ENCODE measurements around the gene PSMD11.

The PSMD11 gene

DNA sequence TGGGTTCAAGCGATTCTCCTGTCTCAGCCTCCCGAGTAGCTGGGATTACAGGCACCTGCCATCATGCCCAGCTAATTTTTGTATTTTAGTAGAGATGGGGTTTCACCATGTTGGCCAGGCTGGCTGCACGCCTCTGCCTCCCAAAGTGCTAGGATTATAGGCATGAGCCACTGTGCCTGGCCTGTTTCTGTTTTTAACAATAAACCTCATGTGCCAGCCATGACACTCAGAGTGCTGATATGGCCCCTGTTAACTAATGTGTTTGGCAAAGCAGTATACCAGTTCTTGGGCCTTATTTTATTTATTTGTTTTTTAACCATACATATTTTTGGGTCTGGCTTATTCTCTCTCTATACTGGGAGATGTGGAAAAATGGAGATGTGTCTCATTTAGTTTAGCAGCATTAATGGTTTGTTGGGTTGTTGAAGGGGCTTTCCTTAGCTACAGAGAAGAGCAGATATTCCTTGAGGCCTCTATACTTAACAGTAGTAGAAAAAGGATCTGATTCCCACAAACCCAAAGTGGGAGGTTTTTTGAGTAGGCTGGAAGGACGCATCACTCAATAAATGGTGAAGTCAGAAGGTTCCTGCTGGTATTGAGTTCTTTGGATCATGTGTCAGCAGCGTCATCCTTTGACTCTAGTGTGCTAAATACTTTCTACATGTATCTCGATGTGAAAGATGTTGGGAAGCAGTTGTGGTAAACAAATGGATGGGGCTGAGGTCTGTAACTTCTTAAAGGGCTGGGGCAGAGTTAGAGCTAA lies 26.3 kb downstream of the PSMD11 start:
- DNase-seq: no peak

DNA sequence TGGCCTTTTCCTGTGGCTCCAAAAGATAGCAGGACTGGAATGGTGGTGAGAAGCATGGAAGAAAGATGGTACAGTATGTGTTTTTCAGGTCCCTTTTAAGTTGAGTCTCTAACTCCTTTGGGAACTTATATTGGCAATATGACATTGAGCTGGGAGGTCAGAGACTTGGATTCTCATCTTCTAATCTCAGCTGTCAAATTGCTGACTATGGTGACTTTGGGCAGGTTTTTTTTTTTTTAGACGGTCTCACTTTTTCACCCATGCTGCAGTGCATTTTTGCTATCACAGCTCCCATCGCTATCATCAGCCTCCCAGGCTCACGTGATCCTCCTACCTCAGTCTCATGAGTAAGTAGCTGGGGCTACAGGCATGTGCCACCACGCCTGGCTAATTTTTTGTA lies 27.3 kb downstream of the PSMD11 start:
- no peak for DNase-seq

GRCh38 chr17:32475258-32475657 lies 30.9 kb downstream of the PSMD11 start:
- DNase-seq: no peak

GRCh38 chr17:32477220-32477619 lies 32.9 kb downstream of the PSMD11 start:
- DNase-seq: no peak

GRCh38 chr17:32479074-32479617 lies 34.8 kb downstream of the PSMD11 start:
- DNase-seq: no peak

- no peak for DNase-seq
These were observed 36.9 kb downstream of the PSMD11 start for GRCh38 chr17:32481193-32481592.

DNA sequence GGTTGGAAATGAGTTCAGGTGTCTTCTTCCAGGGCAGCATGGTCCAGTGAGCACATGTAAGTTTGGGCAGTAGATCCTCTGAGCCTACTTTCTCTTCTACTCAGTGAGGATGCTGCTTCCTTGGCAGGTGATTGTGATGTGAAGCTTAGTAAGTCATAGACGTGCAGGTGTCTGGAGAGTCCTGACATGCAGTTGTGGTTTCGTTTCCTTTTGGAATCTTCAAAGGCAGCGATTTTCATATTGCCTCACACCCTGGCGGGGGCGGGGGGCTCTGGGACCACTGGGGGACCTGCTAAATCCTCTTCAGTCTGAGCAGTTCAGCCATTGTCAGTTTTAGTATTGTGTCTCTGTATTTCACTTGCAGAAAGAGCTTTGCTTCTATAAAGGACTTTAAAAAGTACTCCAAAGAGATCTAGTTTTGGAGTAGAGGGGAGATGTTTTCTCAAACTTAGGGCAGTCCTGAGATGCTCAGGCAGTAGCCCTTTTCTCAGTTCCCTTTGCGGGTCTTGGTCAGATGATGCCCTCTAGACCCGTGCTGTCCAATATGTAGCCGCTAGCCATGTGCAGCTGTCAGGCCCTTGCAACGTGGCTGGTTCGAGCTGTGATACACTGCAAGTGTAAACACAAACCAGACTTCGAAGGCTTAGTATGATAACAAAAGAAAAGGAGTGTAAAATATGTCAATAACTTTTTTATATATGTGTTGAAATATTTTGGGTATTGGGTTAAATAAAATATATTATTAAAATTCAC lies 38.4 kb downstream of the PSMD11 start:
- DNase-seq: no peak

DNA sequence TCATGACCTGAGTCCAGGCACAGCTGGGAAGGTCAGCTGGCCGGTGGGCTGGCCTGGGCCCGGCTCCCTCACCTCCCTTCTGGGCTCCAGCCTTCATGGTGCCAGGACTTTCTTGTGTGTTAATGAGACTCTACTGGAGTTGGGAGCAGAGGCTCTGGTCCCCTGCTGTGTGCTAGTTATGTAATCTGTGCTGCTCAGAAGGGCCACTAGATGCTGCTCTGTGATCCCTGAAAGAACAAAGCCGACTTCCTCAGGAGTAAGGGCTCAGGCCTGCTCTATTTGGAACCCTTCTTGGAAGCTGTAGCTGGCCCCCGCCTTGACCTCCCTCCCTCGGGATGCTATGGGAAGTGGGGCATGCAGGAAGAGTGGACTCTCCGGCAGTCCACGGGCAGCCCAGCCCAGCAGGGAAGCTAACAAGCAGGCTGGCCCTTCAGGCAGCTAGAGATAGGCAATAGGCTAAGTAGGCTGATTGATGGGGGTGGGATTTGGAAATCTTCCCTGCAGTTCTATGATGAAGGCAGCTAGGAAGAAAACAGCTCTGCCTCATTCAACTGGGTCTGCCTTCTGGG lies 39.2 kb downstream of the PSMD11 start:
- peak; percentile 95 for DNase-seq

GRCh38 chr17:32484041-32484461 lies 39.7 kb downstream of the PSMD11 start:
- peak; percentile 72 for DNase-seq

DNA sequence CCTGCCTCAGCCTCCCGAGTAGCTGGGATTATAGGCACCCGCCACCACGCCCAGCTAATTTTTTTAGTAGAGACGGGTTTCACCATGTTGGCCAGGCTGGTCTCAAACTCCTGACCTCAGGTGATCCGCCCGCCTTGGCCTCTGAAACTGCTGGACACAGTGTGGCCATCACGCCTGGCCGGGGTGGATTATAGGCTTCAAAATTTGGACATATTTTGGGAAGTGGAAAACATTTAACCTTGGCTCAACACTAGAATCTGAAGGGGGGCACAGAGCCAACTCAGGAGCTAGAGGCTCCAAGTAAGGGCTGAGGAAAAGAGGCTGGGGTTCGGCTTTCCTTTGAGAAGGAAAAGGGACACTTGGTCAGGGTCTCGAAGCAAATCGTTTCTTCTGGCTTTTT lies 40.3 kb downstream of the PSMD11 start:
- peak; percentile 7 for DNase-seq

DNA sequence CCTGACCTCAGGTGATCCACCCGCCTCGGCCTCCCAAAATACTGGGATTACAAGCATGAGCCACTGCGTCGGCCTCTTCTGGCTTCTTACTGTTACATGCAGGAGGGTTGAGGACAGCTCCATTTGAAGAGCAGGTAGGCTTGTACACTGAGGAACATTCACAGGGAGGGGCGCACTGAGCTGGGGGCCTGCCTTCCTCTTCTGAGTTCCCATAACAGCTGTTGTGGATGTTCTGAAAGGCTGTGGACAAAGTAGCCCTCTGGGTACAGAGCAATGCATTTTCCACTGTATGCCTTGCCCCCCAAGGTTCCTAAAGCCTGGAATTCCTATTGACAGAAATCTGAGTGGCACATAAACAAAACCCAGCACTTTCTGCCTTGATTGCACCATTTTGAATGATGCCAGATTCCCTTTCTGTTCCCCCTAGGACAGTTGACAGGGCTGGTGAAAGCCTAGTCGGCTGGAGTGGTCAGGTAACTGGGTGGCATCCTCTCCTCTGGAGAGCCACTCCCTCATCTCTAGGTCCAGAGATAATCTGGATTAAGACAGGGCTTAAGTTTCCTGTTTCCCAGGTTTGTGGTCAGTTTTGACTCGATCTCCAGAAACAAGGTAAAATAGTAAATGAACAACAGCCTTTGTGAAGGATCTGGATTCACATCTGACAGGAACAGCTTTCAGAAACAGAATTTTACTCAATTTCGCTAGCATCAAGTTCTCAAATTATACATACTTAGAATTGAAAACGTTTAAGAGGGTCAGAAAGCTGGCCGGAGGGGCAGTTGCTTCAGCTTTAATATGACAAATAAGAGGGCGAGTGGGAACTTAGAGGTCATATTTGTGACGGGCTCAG lies 41.2 kb downstream of the PSMD11 start:
- DNase-seq: peak; percentile 60

- peak; percentile 98 for DNase-seq
These were observed 41.9 kb downstream of the PSMD11 start for GRCh38 chr17:32486111-32486700.

- DNase-seq: peak; percentile 95
These were observed 42.6 kb downstream of the PSMD11 start, which contains the start of gene CDK5R1 for GRCh38 chr17:32486701-32487472. Gene CDK5R1 (plus strand): TSS chr17:32486993. CDS start chr17:32487621, 628 bp downstream.

- peak; percentile 74 for DNase-seq
These were observed 43.3 kb downstream of the PSMD11 start for GRCh38 chr17:32487473-32488176.

DNA sequence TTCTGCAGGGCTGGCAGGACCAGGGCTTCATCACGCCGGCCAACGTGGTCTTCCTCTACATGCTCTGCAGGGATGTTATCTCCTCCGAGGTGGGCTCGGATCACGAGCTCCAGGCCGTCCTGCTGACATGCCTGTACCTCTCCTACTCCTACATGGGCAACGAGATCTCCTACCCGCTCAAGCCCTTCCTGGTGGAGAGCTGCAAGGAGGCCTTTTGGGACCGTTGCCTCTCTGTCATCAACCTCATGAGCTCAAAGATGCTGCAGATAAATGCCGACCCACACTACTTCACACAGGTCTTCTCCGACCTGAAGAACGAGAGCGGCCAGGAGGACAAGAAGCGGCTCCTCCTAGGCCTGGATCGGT lies 43.9 kb downstream of the PSMD11 start:
- peak; percentile 46 for DNase-seq

DNA sequence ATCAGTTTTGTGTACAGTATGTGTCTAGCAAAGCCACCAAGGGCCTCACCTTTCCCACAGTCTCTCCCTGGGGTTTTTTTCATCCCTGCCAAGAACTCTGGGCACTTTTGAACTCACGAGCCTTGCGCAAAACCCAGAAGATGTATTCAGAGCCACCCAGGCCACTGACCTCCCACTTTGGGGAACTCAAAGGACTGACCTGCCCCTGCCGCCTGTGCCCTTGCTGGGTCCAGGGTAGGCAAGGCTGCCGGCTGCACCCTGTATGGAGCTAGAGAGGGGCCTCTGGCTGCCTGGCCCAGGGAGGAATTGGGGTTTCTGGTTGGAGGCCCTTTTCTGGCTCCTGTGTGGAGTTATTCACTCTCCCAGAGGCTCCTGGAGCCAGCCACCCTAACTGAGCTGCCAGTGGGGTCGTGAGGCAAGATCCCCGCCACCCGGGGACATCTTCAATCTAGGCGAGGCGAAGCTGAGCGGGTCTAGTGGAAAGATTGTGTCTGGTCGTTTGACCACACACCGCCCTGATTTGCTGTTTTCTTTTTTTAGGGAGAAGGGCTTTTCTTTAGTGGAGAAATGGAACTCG lies 44.4 kb downstream of the PSMD11 start:
- no peak for DNase-seq

- peak; percentile 41 for DNase-seq
These were observed 45.2 kb downstream of the PSMD11 start for GRCh38 chr17:32489320-32490100.

GRCh38 chr17:32490101-32490482 lies 45.8 kb downstream of the PSMD11 start:
- peak; percentile 86 for DNase-seq
